SU-DHL-6 (cell line): ENCODE results near the gene YIPF3.
"Not testable (repeated sequence)": the region's sequence is repeated elsewhere in the genome, so short reads cannot be mapped to it uniquely, and the experiment has no call there.

Experiments used
- EZH2phosphoT487 ChIP-seq: fragments of 200-600 bp; sonication (generic), shearing (Covaris generic); conservative IDR thresholded peaks from 2 replicates; pipeline ENCODE4 v1.6.1; 2018; ENCODE audit warnings: mild to moderate bottlenecking, antibody characterized with exemption, low read length, moderate library complexity, mixed read lengths
- TF ChIP-seq, protein P1 (sequence below): fragments of 200-600 bp; sonication (generic); IDR thresholded peaks from one replicate; pipeline ENCODE4 v1.5.1; 2017; ENCODE audit warnings: antibody characterized with exemption, mild to moderate bottlenecking, low read length, moderate library complexity; ENCODE audit not compliant: insufficient read depth, poor library complexity, severe bottlenecking

- TF ChIP-seq, protein P1, sequence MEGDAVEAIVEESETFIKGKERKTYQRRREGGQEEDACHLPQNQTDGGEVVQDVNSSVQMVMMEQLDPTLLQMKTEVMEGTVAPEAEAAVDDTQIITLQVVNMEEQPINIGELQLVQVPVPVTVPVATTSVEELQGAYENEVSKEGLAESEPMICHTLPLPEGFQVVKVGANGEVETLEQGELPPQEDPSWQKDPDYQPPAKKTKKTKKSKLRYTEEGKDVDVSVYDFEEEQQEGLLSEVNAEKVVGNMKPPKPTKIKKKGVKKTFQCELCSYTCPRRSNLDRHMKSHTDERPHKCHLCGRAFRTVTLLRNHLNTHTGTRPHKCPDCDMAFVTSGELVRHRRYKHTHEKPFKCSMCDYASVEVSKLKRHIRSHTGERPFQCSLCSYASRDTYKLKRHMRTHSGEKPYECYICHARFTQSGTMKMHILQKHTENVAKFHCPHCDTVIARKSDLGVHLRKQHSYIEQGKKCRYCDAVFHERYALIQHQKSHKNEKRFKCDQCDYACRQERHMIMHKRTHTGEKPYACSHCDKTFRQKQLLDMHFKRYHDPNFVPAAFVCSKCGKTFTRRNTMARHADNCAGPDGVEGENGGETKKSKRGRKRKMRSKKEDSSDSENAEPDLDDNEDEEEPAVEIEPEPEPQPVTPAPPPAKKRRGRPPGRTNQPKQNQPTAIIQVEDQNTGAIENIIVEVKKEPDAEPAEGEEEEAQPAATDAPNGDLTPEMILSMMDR, result not testable (repeated sequence)
- TF ChIP-seq EZH2phosphoT487, result not testable (repeated sequence)
Observed at GRCh38 chr6:43467265-43467664, 49.5 kb downstream of the YIPF3 start.
